Loucy (cell line): Measurements from ENCODE around the gene GPX7.

ENCODE experiments used
- H2AFZ ChIP-seq: fragments of 200-600 bp; sonication (generic); 2 replicates; pipeline ENCODE4 v1.6.0; 2016; ENCODE audit warnings: antibody characterized with exemption, mild to moderate bottlenecking, low read length, moderate library complexity
- H3F3A ChIP-seq: fragments of 200-600 bp; 2 replicates; pipeline ENCODE4 v1.6.0; 2016; ENCODE audit warnings: antibody characterized with exemption, low read depth, mild to moderate bottlenecking
- H3K27me3 ChIP-seq: fragments of 200-600 bp; sonication (generic); 2 replicates; pipeline ENCODE4 v1.6.1; 2014; ENCODE audit warnings: low read length, mild to moderate bottlenecking; ENCODE audit not compliant: insufficient read depth, poor library complexity, severe bottlenecking
- H3K36me3 ChIP-seq: fragments of 200-600 bp; sonication (generic); 2 replicates; pipeline ENCODE4 v1.6.1; 2016; ENCODE audit warnings: low read length; ENCODE audit not compliant: insufficient read depth
- H3K4me1 ChIP-seq: fragments of 200-600 bp; sonication (generic); 2 replicates; pipeline ENCODE4 v1.5.1; 2014; ENCODE audit warnings: low read length, mild to moderate bottlenecking; ENCODE audit not compliant: insufficient read depth, poor library complexity, severe bottlenecking
- H3K4me2 ChIP-seq: fragments of 200-600 bp; sonication (generic); 2 replicates; pipeline ENCODE4 v1.6.0; 2014; ENCODE audit warnings: antibody characterized with exemption, low read length, low read depth, mild to moderate bottlenecking; ENCODE audit not compliant: poor library complexity, severe bottlenecking
- H3K4me3 ChIP-seq: fragments of 200-600 bp; sonication (generic); 2 replicates; pipeline ENCODE4 v1.5.1; 2014; ENCODE audit warnings: low read length, mild to moderate bottlenecking, mixed read lengths; ENCODE audit not compliant: poor library complexity, severe bottlenecking
- H3K79me2 ChIP-seq: fragments of 200-600 bp; sonication (generic); 2 replicates; pipeline ENCODE4 v1.6.1; 2014; ENCODE audit warnings: low read length; ENCODE audit not compliant: insufficient read depth
- H3K9ac ChIP-seq: fragments of 200-600 bp; sonication (generic); 2 replicates; pipeline ENCODE4 v1.6.0; 2014; ENCODE audit warnings: mild to moderate bottlenecking, low read depth, low read length, moderate library complexity; ENCODE audit not compliant: poor library complexity, severe bottlenecking
- H3K9me2 ChIP-seq: fragments of 200-600 bp; sonication (generic); replicated peaks from 2 replicates; pipeline ENCODE4 v1.6.1; 2016; ENCODE audit warnings: low read depth, low read length, mixed read lengths
- H3K9me3 ChIP-seq: fragments of 200-600 bp; sonication (generic); 2 replicates; pipeline ENCODE4 v1.6.1; 2014; ENCODE audit warnings: mild to moderate bottlenecking, antibody characterized with exemption, low read length, low read depth; ENCODE audit not compliant: insufficient read depth
- H4K20me1 ChIP-seq: fragments of 200-600 bp; sonication (generic); 2 replicates; pipeline ENCODE4 v1.6.0; 2014; ENCODE audit warnings: antibody characterized with exemption, low read length, mild to moderate bottlenecking; ENCODE audit not compliant: insufficient read depth, poor library complexity, severe bottlenecking
- EZH2phosphoT487 ChIP-seq: fragments of 200-600 bp; IDR thresholded peaks from 2 replicates; pipeline ENCODE4 v1.6.1; 2018; ENCODE audit warnings: antibody characterized with exemption, mild to moderate bottlenecking, moderate library complexity, borderline replicate concordance
- TF ChIP-seq, protein P1 (sequence below): fragments of 200-600 bp; sonication (generic); conservative IDR thresholded peaks from 2 replicates; pipeline ENCODE4 v1.5.1; 2014; ENCODE audit warnings: mild to moderate bottlenecking, antibody characterized with exemption, low read length

GPX7 gene

DNA sequence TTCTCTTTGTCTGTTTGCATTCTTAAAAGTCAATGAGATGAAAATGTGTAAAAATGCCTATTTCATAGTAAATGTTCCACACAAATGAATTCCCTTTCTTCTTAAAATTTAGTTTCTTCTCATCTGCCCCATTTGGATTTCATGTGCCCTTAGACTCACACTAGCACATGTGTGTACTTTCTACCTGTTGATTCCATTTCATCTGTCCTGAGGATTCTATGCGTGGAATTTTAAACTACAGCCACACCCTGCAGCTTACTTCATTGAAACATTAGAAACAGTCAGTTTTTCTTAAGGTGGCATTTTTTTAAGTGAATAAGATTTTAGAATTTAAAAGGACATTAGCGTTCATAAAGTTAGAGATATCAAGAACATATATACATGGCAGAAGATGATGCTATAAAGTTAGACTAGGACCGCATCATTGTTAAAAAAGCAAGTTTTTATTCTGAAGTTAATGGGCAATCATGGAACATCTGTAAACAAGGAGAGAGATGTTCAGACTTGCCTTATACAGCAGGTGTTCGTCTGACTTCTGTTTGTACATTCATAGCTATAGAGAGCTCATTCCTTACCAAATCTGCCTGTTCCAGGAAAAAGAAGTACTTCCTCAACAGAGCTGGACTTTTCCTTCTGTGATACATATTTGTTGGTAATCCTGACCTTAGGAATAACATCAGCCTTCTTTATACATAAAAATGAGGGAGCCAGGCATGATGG is 45.4 kb upstream of the GPX7 start:
- Histone ChIP-seq H4K20me1 (peaks cover 8% of the 10 kb centered on the region), H3K4me2 (no peak overlapping the region), H3K27me3 (no peaks in the 10 kb centered on the region), H3K4me3 (no peak overlapping the region), H3K9me2 (no peaks in the 10 kb centered on the region), H2AFZ (no peak overlapping the region), H3K79me2 (peaks cover 29% of the 10 kb centered on the region), H3F3A (no peaks in the 10 kb centered on the region), H3K9ac (no peak overlapping the region), H3K9me3 (no peaks in the 10 kb centered on the region), H3K36me3 (no peaks in the 10 kb centered on the region), H3K4me1 (peaks cover 19% of the 10 kb centered on the region)
- TF ChIP-seq, protein P1, sequence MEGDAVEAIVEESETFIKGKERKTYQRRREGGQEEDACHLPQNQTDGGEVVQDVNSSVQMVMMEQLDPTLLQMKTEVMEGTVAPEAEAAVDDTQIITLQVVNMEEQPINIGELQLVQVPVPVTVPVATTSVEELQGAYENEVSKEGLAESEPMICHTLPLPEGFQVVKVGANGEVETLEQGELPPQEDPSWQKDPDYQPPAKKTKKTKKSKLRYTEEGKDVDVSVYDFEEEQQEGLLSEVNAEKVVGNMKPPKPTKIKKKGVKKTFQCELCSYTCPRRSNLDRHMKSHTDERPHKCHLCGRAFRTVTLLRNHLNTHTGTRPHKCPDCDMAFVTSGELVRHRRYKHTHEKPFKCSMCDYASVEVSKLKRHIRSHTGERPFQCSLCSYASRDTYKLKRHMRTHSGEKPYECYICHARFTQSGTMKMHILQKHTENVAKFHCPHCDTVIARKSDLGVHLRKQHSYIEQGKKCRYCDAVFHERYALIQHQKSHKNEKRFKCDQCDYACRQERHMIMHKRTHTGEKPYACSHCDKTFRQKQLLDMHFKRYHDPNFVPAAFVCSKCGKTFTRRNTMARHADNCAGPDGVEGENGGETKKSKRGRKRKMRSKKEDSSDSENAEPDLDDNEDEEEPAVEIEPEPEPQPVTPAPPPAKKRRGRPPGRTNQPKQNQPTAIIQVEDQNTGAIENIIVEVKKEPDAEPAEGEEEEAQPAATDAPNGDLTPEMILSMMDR: no peak
- TF ChIP-seq EZH2phosphoT487: no peak

DNA sequence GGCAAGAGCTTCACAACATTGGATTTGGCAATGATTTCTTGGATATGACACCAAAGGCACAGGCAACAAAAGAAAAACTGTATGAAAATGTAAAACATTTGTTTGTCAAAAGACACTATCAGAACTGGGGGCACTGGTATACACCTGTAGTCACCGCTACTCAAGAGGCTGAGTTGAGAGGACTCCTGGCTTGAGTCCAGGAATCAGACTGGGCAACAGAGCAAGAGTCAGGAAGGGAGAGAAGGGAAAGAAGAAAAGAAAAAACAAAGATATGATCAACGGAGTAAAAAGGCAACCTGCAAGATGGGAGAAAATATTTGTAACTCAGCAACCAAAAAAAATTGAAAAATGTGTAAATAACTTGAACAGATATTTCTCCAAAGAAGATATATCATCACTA is 43.2 kb upstream of the GPX7 start:
- H3K9me3 ChIP-seq: no peaks in the 10 kb centered on the region
- H3K4me2 ChIP-seq: no peak overlapping the region
- H3F3A ChIP-seq: no peaks in the 10 kb centered on the region
- peaks cover 14% of the 10 kb centered on the region for H3K79me2 ChIP-seq
- no peaks in the 10 kb centered on the region for H3K36me3 ChIP-seq
- no peaks in the 10 kb centered on the region for H3K27me3 ChIP-seq
- H2AFZ ChIP-seq: no peak overlapping the region
- TF ChIP-seq, protein P1: no peak
- no peak for TF ChIP-seq EZH2phosphoT487
- H3K9ac ChIP-seq: no peak overlapping the region
- H3K4me3 ChIP-seq: no peak overlapping the region
- H3K9me2 ChIP-seq: no peaks in the 10 kb centered on the region
- H4K20me1 ChIP-seq: no peaks in the 10 kb centered on the region
- H3K4me1 ChIP-seq: peaks cover 13% of the 10 kb centered on the region

DNA sequence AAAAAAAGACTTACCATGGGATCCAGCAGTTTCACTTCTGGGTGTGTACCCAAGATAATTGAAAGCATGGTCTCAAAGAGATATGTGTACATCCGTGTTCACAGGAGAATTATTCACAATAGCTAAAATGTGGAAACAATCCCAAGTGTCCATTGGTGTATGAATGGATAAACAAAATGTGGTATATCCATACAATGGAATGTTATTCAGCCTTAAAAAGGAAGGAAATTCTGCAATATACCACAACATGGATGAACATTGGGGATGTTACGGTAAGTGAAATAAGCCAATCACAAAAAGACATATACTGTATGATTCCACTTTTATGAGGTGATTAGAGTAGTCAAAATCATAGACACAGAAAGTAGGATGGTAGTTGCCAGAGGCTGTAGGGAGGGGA is 42.3 kb upstream of the GPX7 start:
- H3F3A ChIP-seq: no peaks in the 10 kb centered on the region
- H4K20me1 ChIP-seq: no peaks in the 10 kb centered on the region
- no peak overlapping the region for H2AFZ ChIP-seq
- H3K4me1 ChIP-seq: peaks cover 4% of the 10 kb centered on the region
- no peak overlapping the region for H3K4me3 ChIP-seq
- no peaks in the 10 kb centered on the region for H3K9me3 ChIP-seq
- H3K9me2 ChIP-seq: no peaks in the 10 kb centered on the region
- no peaks in the 10 kb centered on the region for H3K27me3 ChIP-seq
- no peak overlapping the region for H3K9ac ChIP-seq
- H3K4me2 ChIP-seq: no peak overlapping the region
- peaks cover 4% of the 10 kb centered on the region; the same call in 1 of the 2 replicates for H3K79me2 ChIP-seq
- TF ChIP-seq EZH2phosphoT487: no peak
- TF ChIP-seq, protein P1: no peak
- H3K36me3 ChIP-seq: no peaks in the 10 kb centered on the region
